ENCODE measurements around the gene GYS2.
"Not testable (repeated sequence)": the region's sequence is repeated elsewhere in the genome, so short reads cannot be mapped to it uniquely, and the experiment has no call there.

GRCh38 chr12:21645041-21645500, 40.4 kb upstream of the GYS2 start:
- not testable (repeated sequence) for TF ChIP-seq POLR2A, CTCF (IDR thresholded peaks at IDR 0.05)

Data from lower leg skin (tissue), 3 donors.